Liver (tissue), 9 donors: ENCODE data around the gene ILK. TPM values are rescaled to one million over a fixed set of nuclear protein-coding genes. Genes with fewer than 3 reads are reported as not detected.

Experiments used
- DNase-seq: peaks from one replicate; pipeline ENCODE4 v3.0.0-alpha.2; 2017; ENCODE audit warnings: low spot score
- H3K27ac ChIP-seq, 2 donors: one replicate each; pipeline ENCODE4 v1.7.0; 2013; ENCODE audit warnings: inconsistent platforms in 2 of 2, low read length in 2 of 2, control low read depth in 1 of 2, low read depth in 1 of 2, mild to moderate bottlenecking in 1 of 2
- H3K27me3 ChIP-seq, 4 donors: one replicate each; pipeline versions ENCODE4 v1.6.1 to v1.7.0; 2013; ENCODE audit warnings: low read length in 3 of 4, inconsistent platforms in 1 of 4, mild to moderate bottlenecking in 1 of 4, moderate library complexity in 1 of 4; ENCODE audit not compliant: control insufficient read depth in 4 of 4, insufficient read depth in 4 of 4
- H3K36me3 ChIP-seq, 4 donors: one replicate each; pipeline versions ENCODE4 v1.6.1 to v1.7.0; 2013; ENCODE audit warnings: low read length in 3 of 4, mild to moderate bottlenecking in 3 of 4, low read depth in 1 of 4, moderate library complexity in 1 of 4; ENCODE audit not compliant: control insufficient read depth in 4 of 4, insufficient read depth in 3 of 4
- H3K4me1 ChIP-seq, 4 donors: one replicate each; pipeline versions ENCODE4 v1.6.1 to v1.7.0; 2013; ENCODE audit warnings: low read length in 3 of 4, mild to moderate bottlenecking in 3 of 4, moderate library complexity in 1 of 4; ENCODE audit not compliant: control insufficient read depth in 4 of 4, insufficient read depth in 4 of 4
- H3K4me3 ChIP-seq, 3 donors: one replicate each; pipeline versions ENCODE4 v1.6.1 to v1.7.0; 2013; ENCODE audit warnings: low read length in 3 of 3, control low read depth in 1 of 3, low read depth in 1 of 3, mild to moderate bottlenecking in 1 of 3
- H3K9ac ChIP-seq, 2 donors: one replicate each; pipeline ENCODE4 v1.7.0; 2013; ENCODE audit warnings: low read length in 2 of 2, mild to moderate bottlenecking in 2 of 2, moderate library complexity in 2 of 2, control low read depth in 1 of 2, low read depth in 1 of 2
- H3K9me3 ChIP-seq, 4 donors: one replicate each; pipeline versions ENCODE4 v1.6.1 to v1.7.0; 2013; ENCODE audit warnings: low read length in 3 of 4; ENCODE audit not compliant: control insufficient read depth in 4 of 4
- EGR1 ChIP-seq, 2 donors: IDR thresholded peaks; 2 replicates each; pipeline ENCODE4 v1.6.1; 2016 to 2018; ENCODE audit warnings: antibody characterized with exemption in 2 of 2, low read depth in 2 of 2
- GABPA ChIP-seq, 2 donors: IDR thresholded peaks in 1 of 2; conservative IDR thresholded peaks in 1 of 2; 2 replicates each; pipeline ENCODE4 v1.6.1; 2016; ENCODE audit warnings: antibody characterized with exemption in 2 of 2, mild to moderate bottlenecking in 1 of 2, moderate library complexity in 1 of 2
- HNF4A ChIP-seq, 2 donors: conservative IDR thresholded peaks; 2 replicates each; pipeline ENCODE4 v1.6.1; 2016; ENCODE audit warnings: antibody characterized with exemption in 2 of 2, mild to moderate bottlenecking in 2 of 2
- HNF4G ChIP-seq: IDR thresholded peaks from 2 replicates; pipeline ENCODE4 v1.6.1; 2016; ENCODE audit warnings: antibody characterized with exemption
- JUND ChIP-seq, 2 donors: IDR thresholded peaks; 2 replicates each; pipeline ENCODE4 v1.6.1; 2016; ENCODE audit warnings: antibody characterized with exemption in 2 of 2
- NR2F2 ChIP-seq: IDR thresholded peaks from 2 replicates; pipeline ENCODE4 v1.6.1; 2016; ENCODE audit warnings: antibody characterized with exemption
- RAD21 ChIP-seq, 2 donors: IDR thresholded peaks; 2 replicates each; pipeline ENCODE4 v1.6.1; 2016; ENCODE audit warnings: antibody characterized with exemption in 2 of 2, mild to moderate bottlenecking in 2 of 2
- RXRA ChIP-seq, 2 donors: IDR thresholded peaks; 2 replicates each; pipeline ENCODE4 v1.6.1; 2017 to 2018; ENCODE audit warnings: antibody characterized with exemption in 2 of 2, mild to moderate bottlenecking in 1 of 2
- SP1 ChIP-seq: IDR thresholded peaks from 2 replicates; pipeline ENCODE4 v1.6.1; 2018; ENCODE audit warnings: antibody characterized with exemption, mild to moderate bottlenecking
- YY1 ChIP-seq: IDR thresholded peaks from 2 replicates; pipeline ENCODE4 v1.6.1; 2016; ENCODE audit warnings: antibody characterized with exemption, mild to moderate bottlenecking
- WGBS: extraction: QIAGEN DNeasy Blood & Tissue Kit; methylation state at CpG from one replicate; pipeline ENCODE4 v1.1.7; 2013; 5-methylcytosine and 5-hydroxymethylcytosine counted together
- polyA plus RNA-seq, 2 donors: library from polyadenylated mRNA; stranded (reverse) in 1 of 2; unstranded in 1 of 2; fragments of 200-250 nt in 1 of 2; fragments of >200 nt in 1 of 2; fragmentation: Nextera tagmentation in 1 of 2; extraction: Ambion mirVana in 1 of 2; gene quantifications; one replicate each; pipeline versions ENCODE4 v1.2.1 to v1.2.3, GENCODE V29; 2013 to 2015
- total RNA-seq, 2 donors: library from RNA; depleted of rRNA; stranded (reverse); fragments of >200 nt; gene quantifications; one replicate each; pipeline ENCODE4 v1.2.3, GENCODE V29; 2014
- TF ChIP-seq, protein P1 (sequence below): fragments of 150-350 bp; IDR thresholded peaks from 2 replicates; pipeline ENCODE4 v1.5.1; 2017; ENCODE audit warnings: improper control_type of control experiment, low read depth, low read length; ENCODE audit not compliant: missing input control
- TF ChIP-seq, protein P2 (sequence below): IDR thresholded peaks from 2 replicates; pipeline ENCODE4 v1.6.1; 2016; ENCODE audit warnings: antibody characterized with exemption, mild to moderate bottlenecking
- donor health status: healthy.
- donor health status: healthy.
- donor health status: healthy.
- donor health status: healthy.
- donor health status: healthy.

The ILK gene
- total and polyA plus RNA-seq, 4 donors, result 29.6 to 69.1 (median 48.2) TPM

DNA sequence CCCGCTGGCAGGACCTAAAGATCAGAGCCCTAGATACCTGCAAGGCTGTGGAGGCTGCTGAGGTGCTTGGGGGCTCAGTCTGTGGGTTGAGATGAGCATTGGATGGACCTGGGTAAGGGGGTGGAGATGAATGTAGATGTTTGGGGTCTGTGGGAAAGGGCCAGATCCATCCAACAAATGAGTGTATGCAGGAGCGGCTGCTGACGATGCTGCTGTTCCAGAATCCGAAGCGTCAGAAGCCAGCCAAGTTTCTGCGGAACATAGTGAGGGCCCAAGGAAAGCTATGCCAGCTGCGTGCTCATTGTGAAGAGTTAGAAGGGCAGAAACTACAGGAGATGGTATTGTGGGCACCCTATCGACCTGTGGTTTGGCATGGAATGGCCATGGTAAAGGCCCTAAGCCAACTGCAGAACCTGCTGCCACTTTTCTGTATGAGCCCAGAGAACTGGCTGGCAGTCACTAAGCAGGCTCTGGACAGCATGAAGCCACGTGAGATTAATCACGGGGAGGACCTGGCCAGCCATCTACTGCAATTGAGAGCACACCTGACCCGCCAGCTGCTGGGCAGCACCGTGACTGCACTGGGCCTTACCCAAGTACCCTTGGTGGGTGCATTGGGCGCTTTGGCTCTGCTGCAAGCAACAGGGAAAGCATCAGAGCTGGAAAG lies 36.7 kb upstream of the ILK start:
- no peak overlapping the region for H3K9ac ChIP-seq

DNA sequence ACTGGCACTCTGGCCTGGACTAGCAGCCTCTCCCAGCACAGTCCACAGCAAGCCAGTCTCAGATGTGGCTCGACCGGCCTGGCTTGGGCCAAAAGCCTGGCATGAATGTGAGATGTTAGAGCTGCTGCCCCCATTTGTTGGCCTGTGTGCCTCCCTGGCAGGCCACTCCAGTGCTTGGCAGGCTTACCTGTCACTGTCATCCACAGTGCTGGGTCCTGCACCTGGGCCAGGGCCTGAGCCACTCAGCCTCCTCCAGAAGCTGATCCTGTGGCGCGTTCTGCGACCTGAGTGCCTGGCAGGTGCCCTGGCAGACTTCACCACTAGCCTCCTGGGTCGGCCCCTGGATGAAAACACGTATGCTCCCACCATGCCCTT lies 36.2 kb upstream of the ILK start:
- Histone ChIP-seq H3K9me3 (no peaks in the 10 kb centered on the region), H3K9ac (no peak overlapping the region), H3K27ac (peak overlapping the region; percentile 25 to 61), H3K4me3 (no peak overlapping the region), H3K36me3 (peaks cover 0 to 2% (median 0%) of the 10 kb centered on the region in 4 donors), H3K4me1 (peaks cover 3 to 30% (median 26%) of the 10 kb centered on the region in 4 donors), H3K27me3 (no peaks in the 10 kb centered on the region)
- 79% methylated on average over 7 of the region's 7 CpGs for WGBS
- no peak for DNase-seq
- TF ChIP-seq RXRA (IDR thresholded peaks at IDR 0.05), result no peak
- no peak for TF ChIP-seq SP1
- TF ChIP-seq EGR1 (IDR thresholded peaks at IDR 0.05; ENCODE audit: low read depth in 2 of 2), result no peak
- TF ChIP-seq GABPA (IDR thresholded peaks at IDR 0.05 in 1 of 2, conservative IDR thresholded peaks at IDR 0.05 in 1 of 2), result no peak
- no peak for TF ChIP-seq HNF4G
- TF ChIP-seq YY1, result no peak

More for the DNA sequence above, 36.7 kb upstream of the ILK start:
- H3K36me3 ChIP-seq, result no peaks in the 10 kb centered on the region
- no peaks in the 10 kb centered on the region for H3K9me3 ChIP-seq
- no peaks in the 10 kb centered on the region for H3K27me3 ChIP-seq
- DNase-seq, result peak; percentile 31
- 60% methylated on average over 13 of the region's 13 CpGs for WGBS
- peaks cover 3 to 30% (median 26%) of the 10 kb centered on the region in 4 donors for H3K4me1 ChIP-seq
- no peak overlapping the region for H3K4me3 ChIP-seq
- peak in 1 of 2 donors; percentile 12 for TF ChIP-seq RXRA (IDR thresholded peaks at IDR 0.05)
- TF ChIP-seq RAD21 (IDR thresholded peaks at IDR 0.05), result no peak
- peak in 1 of 2 donors; percentile 22 for TF ChIP-seq HNF4A (conservative IDR thresholded peaks at IDR 0.05)
- TF ChIP-seq, protein P1, sequence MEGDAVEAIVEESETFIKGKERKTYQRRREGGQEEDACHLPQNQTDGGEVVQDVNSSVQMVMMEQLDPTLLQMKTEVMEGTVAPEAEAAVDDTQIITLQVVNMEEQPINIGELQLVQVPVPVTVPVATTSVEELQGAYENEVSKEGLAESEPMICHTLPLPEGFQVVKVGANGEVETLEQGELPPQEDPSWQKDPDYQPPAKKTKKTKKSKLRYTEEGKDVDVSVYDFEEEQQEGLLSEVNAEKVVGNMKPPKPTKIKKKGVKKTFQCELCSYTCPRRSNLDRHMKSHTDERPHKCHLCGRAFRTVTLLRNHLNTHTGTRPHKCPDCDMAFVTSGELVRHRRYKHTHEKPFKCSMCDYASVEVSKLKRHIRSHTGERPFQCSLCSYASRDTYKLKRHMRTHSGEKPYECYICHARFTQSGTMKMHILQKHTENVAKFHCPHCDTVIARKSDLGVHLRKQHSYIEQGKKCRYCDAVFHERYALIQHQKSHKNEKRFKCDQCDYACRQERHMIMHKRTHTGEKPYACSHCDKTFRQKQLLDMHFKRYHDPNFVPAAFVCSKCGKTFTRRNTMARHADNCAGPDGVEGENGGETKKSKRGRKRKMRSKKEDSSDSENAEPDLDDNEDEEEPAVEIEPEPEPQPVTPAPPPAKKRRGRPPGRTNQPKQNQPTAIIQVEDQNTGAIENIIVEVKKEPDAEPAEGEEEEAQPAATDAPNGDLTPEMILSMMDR, result no peak
- TF ChIP-seq JUND (IDR thresholded peaks at IDR 0.05), result no peak
- TF ChIP-seq, protein P2, sequence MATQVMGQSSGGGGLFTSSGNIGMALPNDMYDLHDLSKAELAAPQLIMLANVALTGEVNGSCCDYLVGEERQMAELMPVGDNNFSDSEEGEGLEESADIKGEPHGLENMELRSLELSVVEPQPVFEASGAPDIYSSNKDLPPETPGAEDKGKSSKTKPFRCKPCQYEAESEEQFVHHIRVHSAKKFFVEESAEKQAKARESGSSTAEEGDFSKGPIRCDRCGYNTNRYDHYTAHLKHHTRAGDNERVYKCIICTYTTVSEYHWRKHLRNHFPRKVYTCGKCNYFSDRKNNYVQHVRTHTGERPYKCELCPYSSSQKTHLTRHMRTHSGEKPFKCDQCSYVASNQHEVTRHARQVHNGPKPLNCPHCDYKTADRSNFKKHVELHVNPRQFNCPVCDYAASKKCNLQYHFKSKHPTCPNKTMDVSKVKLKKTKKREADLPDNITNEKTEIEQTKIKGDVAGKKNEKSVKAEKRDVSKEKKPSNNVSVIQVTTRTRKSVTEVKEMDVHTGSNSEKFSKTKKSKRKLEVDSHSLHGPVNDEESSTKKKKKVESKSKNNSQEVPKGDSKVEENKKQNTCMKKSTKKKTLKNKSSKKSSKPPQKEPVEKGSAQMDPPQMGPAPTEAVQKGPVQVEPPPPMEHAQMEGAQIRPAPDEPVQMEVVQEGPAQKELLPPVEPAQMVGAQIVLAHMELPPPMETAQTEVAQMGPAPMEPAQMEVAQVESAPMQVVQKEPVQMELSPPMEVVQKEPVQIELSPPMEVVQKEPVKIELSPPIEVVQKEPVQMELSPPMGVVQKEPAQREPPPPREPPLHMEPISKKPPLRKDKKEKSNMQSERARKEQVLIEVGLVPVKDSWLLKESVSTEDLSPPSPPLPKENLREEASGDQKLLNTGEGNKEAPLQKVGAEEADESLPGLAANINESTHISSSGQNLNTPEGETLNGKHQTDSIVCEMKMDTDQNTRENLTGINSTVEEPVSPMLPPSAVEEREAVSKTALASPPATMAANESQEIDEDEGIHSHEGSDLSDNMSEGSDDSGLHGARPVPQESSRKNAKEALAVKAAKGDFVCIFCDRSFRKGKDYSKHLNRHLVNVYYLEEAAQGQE, result no peak
- TF ChIP-seq NR2F2, result no peak
- peak overlapping the region; percentile 25 to 61 for H3K27ac ChIP-seq
